BLaER1 treated with 17β-estradiol and CSF1 and Interleukin-3, amounts not matched to agents 10 nM and 100 nM (cell line): Measurements from ENCODE around the gene AHNAK.
"Not testable (repeated sequence)": the region's sequence is repeated elsewhere in the genome, so short reads cannot be mapped to it uniquely, and the experiment has no call there.

Experiments
- H3K27ac ChIP-seq, 11 experiments: shearing (Covaris generic); formaldehyde crosslinking; 2 replicates each; pipeline ENCODE4 v1.8.1; 2022
- H3K27me3 ChIP-seq, 11 experiments: shearing (Covaris generic); formaldehyde crosslinking; 2 replicates each; pipeline ENCODE4 v1.8.1; 2022
- H3K36me3 ChIP-seq, 11 experiments: shearing (Covaris generic); formaldehyde crosslinking; 2 replicates each; pipeline ENCODE4 v1.8.1; 2022
- H3K4me1 ChIP-seq, 10 experiments: shearing (Covaris generic); formaldehyde crosslinking; 2 replicates each; pipeline ENCODE4 v1.8.1; 2022
- H3K4me2 ChIP-seq, 11 experiments: shearing (Covaris generic); formaldehyde crosslinking; 2 replicates each; pipeline ENCODE4 v1.8.1; 2022
- H3K4me3 ChIP-seq, 10 experiments: shearing (Covaris generic); formaldehyde crosslinking; 2 replicates each; pipeline ENCODE4 v1.8.1; 2022
- H3K9ac ChIP-seq, 11 experiments: shearing (Covaris generic); formaldehyde crosslinking; 2 replicates each; pipeline ENCODE4 v1.8.1; 2022
- H3K9me3 ChIP-seq, 11 experiments: shearing (Covaris generic); formaldehyde crosslinking; replicated peaks in 1 of 11; 2 replicates each; pipeline ENCODE4 v1.8.1; 2022
- H4K20me1 ChIP-seq, 11 experiments: shearing (Covaris generic); formaldehyde crosslinking; 2 replicates each; pipeline ENCODE4 v1.8.1; 2022
- Cebpa-rat ChIP-seq, 11 experiments: shearing (Covaris generic); IDR thresholded peaks; 2 replicates each; pipeline ENCODE4 v1.8.1; 2022

Gene AHNAK

DNA sequence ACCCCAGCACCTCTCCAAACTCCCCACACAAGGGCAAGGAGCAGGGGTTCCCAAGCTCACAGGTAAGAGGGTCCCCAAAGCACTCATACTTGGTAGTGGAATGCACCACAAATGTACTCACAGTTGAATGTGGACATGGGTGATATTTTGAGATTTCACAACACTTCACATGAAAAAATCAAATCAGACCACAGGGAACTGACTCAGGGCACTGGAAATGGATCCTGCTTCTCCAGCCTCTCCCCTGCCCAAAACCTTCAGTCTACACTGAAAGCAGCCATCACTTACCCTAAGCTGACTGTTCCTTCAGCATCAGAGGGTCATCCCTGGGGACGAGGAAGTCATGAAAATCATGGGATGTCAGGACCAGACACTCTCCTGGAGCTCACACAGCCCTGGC lies 87.5 kb downstream of the AHNAK start:
- Histone ChIP-seq H3K36me3 (no peaks in the 10 kb centered on the region), H3K27me3 (no peaks in the 10 kb centered on the region), H4K20me1 (no peaks in the 10 kb centered on the region), H3K27ac (peak overlapping the region in 4 of 11 experiments; percentile 19 to 60 (median 38); a peak in 7 of 22 replicates), H3K4me3 (no peak overlapping the region), H3K4me2 (peak overlapping the region in 4 of 11 experiments; percentile 42 to 89 (median 74); a peak in 8 of 22 replicates), H3K9ac (peak overlapping the region in 1 of 11 experiments; percentile 11; a peak in 2 of 22 replicates), H3K4me1 (peaks cover 0 to 78% (median 7%) of the 10 kb centered on the region in 10 experiments; a peak in 10 of 20 replicates), H3K9me3 (peaks cover 0 to 8% (median 0%) of the 10 kb centered on the region in 11 experiments; a peak in 1 of 22 replicates)
- TF ChIP-seq Cebpa-rat (IDR thresholded peaks at IDR 0.05): peak in 2 of 11 experiments; percentile 15 to 33; a peak in 1 of 22 replicates

DNA sequence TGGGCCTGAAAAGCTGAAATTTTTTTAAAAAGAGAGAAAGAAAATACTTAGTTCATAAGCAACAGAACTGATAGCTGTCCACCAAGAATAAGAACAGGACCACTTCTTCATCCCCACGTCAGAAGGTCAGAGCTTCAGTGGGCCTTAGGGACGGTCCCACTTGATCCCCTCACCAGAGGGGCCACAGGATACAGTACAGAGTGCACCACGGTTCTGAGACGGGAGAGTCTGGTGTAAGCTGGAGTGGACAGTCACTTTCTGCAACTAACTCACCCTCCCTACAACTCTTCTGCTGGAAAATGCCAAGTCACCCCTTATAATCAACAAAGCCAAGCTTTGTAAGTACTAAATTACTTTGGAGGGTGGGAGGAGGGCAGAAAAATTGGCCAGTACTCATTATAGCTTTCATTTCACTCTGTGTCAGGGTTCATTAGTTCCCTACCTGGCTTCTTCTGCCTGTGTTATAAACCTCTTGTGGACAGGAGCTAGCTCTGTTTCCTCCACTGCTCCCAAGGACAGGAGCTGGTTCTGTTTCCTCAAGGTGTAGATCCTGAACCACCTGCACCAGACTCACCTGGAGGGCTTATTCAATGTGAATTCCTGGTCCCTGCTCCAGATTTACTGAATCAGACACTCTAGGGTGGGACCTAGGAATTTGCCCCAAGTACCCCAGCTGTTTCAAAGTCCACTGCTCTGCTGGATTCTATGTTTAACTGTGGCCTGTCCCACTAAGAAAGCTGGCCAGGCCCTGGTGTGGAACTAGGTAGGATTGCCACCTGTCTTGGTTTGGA lies 88.2 kb downstream of the AHNAK start:
- peaks cover 0 to 71% (median 7%) of the 10 kb centered on the region in 10 experiments; a peak in 10 of 20 replicates for H3K4me1 ChIP-seq
- peak overlapping the region in 4 of 11 experiments; percentile 42 to 89 (median 74); a peak in 8 of 22 replicates for H3K4me2 ChIP-seq
- H3K9ac ChIP-seq: peak overlapping the region in 1 of 11 experiments; percentile 13; a peak in 2 of 22 replicates
- no peak overlapping the region for H3K4me3 ChIP-seq
- H3K27ac ChIP-seq: peak overlapping the region in 4 of 11 experiments; percentile 19 to 60 (median 40); a peak in 7 of 22 replicates
- H3K9me3 ChIP-seq: peaks cover 0 to 8% (median 0%) of the 10 kb centered on the region in 11 experiments; a peak in 1 of 22 replicates
- H3K27me3 ChIP-seq: no peaks in the 10 kb centered on the region
- no peaks in the 10 kb centered on the region for H4K20me1 ChIP-seq
- H3K36me3 ChIP-seq: no peaks in the 10 kb centered on the region
- no peak for TF ChIP-seq Cebpa-rat (IDR thresholded peaks at IDR 0.05)

DNA sequence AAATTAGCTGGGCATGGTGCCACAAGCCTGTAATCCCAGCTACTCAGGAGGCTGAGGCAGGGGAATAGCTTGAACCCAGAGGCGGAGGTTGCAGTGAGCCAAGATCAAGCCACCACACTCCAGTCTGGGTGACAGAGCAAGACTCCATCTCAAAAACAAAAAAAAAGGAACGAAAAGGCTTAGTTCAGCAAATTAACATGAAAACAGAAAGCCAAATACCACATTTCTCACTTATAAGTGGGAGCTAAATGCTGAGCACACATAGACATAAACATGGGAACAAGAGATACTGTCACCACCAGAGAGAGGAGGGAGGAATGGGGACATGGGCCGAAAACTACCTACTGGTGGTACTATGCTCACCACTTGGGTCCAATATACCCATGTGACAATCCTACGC lies 89.1 kb downstream of the AHNAK start:
- Histone ChIP-seq H3K9ac (no peak overlapping the region), H3K9me3 (peaks cover 0 to 8% (median 0%) of the 10 kb centered on the region in 11 experiments; a peak in 1 of 22 replicates), H3K27ac (peak overlapping the region in 4 of 11 experiments; percentile 33 to 60 (median 44); a peak in 8 of 22 replicates), H3K36me3 (no peaks in the 10 kb centered on the region), H3K4me1 (peaks cover 0 to 62% (median 7%) of the 10 kb centered on the region in 10 experiments; a peak in 10 of 20 replicates), H3K4me2 (peak overlapping the region in 4 of 11 experiments; percentile 20 to 89 (median 74); a peak in 7 of 22 replicates), H3K27me3 (no peaks in the 10 kb centered on the region), H4K20me1 (no peaks in the 10 kb centered on the region), H3K4me3 (no peak overlapping the region)
- no peak for TF ChIP-seq Cebpa-rat (IDR thresholded peaks at IDR 0.05)

DNA sequence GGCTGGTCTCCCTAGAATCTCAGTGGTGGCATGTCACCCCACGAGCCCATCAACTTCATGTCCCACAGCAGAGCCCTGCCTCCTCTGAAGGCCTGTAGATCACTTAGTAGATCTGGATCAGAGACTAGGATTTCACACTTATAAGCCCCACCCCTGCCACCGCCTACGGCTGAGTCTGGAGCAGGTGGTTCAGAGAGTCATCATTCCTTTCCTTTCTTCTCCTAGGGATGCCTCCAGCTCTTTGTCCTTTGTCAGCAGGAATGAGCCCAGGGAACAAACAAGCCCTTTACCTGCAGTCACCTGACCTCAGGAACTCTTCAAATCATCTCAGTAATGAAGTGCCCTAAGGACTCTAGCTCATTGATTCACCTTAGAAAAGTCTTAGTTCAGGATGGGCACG lies 90.0 kb downstream of the AHNAK start:
- H3K27ac ChIP-seq: peak overlapping the region in 2 of 11 experiments; percentile 9 to 46; a peak in 3 of 22 replicates
- peak overlapping the region in 3 of 11 experiments; percentile 74 to 89 (median 75); a peak in 5 of 22 replicates for H3K4me2 ChIP-seq
- no peak overlapping the region for H3K4me3 ChIP-seq
- H4K20me1 ChIP-seq: no peaks in the 10 kb centered on the region
- H3K9me3 ChIP-seq: peaks cover 0 to 8% (median 0%) of the 10 kb centered on the region in 11 experiments; a peak in 1 of 22 replicates
- no peak for TF ChIP-seq Cebpa-rat (IDR thresholded peaks at IDR 0.05)
- H3K36me3 ChIP-seq: no peaks in the 10 kb centered on the region
- H3K4me1 ChIP-seq: peaks cover 0 to 54% (median 2%) of the 10 kb centered on the region in 10 experiments; a peak in 10 of 20 replicates
- no peaks in the 10 kb centered on the region for H3K27me3 ChIP-seq
- no peak overlapping the region for H3K9ac ChIP-seq

DNA sequence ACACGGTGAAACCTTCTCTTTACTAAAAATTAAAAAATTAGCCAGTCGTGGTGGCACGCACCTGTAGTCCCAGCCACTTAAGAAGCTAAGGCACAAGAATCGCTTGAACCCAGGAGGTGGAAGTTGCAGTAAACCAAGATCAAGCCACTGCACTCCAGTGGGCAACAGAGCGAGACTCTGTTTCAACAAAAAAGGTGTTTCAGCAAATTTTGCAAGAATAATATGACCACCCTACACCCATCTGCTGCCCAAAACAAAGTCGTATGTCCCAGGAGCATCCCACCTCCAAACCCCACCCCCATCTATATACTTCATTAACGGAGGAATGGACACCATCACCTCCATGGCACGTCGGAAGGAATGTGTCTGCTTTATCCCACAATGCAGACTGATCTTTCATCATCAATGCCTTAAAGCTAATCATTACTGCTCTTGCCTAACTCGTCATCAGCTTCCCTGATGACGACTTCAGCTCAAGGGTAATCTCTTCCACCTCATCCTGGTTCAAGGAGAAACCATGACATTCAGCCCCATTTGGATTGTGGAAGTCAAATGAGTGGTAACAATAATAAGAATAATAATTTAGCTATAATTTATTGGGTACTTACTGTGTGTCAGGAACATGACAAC lies 93.7 kb downstream of the AHNAK start:
- no peak for TF ChIP-seq Cebpa-rat (IDR thresholded peaks at IDR 0.05)
- Histone ChIP-seq H3K4me2 (no peak overlapping the region), H4K20me1 (no peaks in the 10 kb centered on the region), H3K36me3 (no peaks in the 10 kb centered on the region), H3K4me3 (no peak overlapping the region), H3K9ac (no peak overlapping the region), H3K4me1 (peaks cover 0 to 23% (median 0%) of the 10 kb centered on the region in 10 experiments; a peak in 8 of 20 replicates), H3K27ac (no peak overlapping the region), H3K9me3 (peaks cover 0 to 8% (median 0%) of the 10 kb centered on the region in 11 experiments; a peak in 1 of 22 replicates), H3K27me3 (no peaks in the 10 kb centered on the region)

DNA sequence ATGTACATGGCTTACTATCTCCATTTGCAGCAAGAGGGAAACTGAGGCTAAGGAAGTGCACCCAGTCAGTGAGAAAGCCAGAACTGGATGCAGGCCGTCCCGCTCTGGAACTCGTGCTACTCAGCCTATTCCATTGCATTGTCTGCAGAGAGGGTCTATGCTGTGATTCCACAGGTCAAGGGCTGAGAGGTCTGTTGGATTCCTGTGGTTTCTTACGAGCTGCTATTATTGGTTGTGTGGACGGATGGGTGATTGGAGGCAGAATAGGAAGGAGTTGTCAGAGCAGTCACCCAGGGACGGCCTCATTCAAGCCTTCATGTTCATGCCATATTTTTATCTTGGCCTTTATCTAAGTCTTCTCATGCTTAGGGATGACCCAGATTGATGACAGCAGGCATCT lies 94.3 kb downstream of the AHNAK start:
- Histone ChIP-seq H3K4me1 (peaks cover 0 to 17% (median 0%) of the 10 kb centered on the region in 10 experiments; a peak in 8 of 20 replicates), H3K27me3 (no peaks in the 10 kb centered on the region), H3K9ac (no peak overlapping the region), H3K9me3 (peaks cover 0 to 8% (median 0%) of the 10 kb centered on the region in 11 experiments; a peak in 1 of 22 replicates), H3K4me2 (no peak overlapping the region), H3K4me3 (no peak overlapping the region), H4K20me1 (no peaks in the 10 kb centered on the region), H3K36me3 (no peaks in the 10 kb centered on the region), H3K27ac (no peak overlapping the region)
- no peak for TF ChIP-seq Cebpa-rat (IDR thresholded peaks at IDR 0.05)

DNA sequence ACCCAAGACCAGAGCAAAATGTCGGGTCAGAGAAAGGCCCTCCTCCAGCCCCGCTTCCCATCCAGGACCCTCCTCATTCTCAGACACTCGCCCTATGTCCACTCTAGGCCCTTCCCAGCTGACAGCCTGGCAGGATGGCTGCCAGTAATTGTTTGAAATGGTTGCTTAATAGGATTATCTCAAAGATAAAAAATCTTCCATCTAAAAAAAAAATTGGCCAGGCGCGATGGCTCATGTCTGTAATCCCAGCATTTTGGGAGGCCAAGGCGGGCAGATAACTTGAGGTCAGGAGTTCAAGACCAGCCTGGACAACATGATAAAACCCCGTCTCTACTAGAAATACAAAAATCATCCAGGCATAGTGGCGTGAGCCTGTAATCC lies 95.4 kb downstream of the AHNAK start:
- H3K4me3 ChIP-seq: no peak overlapping the region
- no peak overlapping the region for H3K4me2 ChIP-seq
- H3K9me3 ChIP-seq: peaks cover 0 to 8% (median 0%) of the 10 kb centered on the region in 11 experiments; a peak in 1 of 22 replicates
- peaks cover 0 to 17% (median under 1%) of the 10 kb centered on the region in 10 experiments; a peak in 10 of 20 replicates for H3K4me1 ChIP-seq
- no peak overlapping the region for H3K27ac ChIP-seq
- no peak overlapping the region for H3K9ac ChIP-seq
- H3K27me3 ChIP-seq: no peaks in the 10 kb centered on the region
- no peaks in the 10 kb centered on the region for H4K20me1 ChIP-seq
- no peak for TF ChIP-seq Cebpa-rat (IDR thresholded peaks at IDR 0.05)
- no peaks in the 10 kb centered on the region for H3K36me3 ChIP-seq

DNA sequence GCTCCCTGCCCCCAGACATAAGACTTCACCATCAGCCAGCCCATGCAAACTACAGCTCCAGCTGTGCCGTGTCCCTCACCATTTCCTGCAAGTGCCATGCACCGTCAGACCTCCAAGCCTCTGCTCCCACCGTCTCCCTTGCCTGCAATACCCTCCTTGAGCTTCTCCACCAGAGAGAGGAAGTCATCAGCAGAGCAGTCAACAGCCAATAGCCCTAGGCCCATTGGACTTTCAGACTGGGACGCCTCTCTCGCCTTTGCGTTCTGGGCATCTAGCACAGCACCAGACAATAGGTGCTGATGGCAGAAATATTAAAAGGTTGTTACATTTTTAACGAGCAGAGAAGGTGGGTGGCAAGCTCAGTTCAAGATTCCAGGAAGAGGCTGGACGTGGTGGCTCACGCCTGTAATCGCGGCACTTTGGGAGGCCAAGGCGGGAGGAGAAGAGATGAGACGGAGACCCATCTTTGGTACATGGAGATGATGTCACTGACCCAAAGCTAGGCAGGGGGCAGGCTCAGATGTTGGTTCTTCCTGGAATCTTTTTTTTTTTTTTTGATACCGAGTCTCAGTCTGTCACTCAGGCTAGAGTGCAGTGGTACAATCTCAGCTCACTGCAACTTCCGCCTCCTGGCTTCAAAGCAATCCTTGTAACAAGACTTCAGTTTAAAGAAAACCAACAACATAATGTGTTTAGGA lies 95.9 kb downstream of the AHNAK start:
- Histone ChIP-seq H3K27me3 (peaks cover 0 to 4% (median 0%) of the 10 kb centered on the region in 11 experiments; a peak in 4 of 22 replicates), H3K9me3 (peaks cover 0 to 3% (median 0%) of the 10 kb centered on the region in 11 experiments; a peak in 1 of 22 replicates), H4K20me1 (no peaks in the 10 kb centered on the region), H3K9ac (no peak overlapping the region), H3K27ac (no peak overlapping the region), H3K4me1 (peaks cover 0 to 21% (median 3%) of the 10 kb centered on the region in 10 experiments; a peak in 10 of 20 replicates), H3K4me2 (no peak overlapping the region; a peak in 1 of 22 replicates), H3K4me3 (no peak overlapping the region), H3K36me3 (no peaks in the 10 kb centered on the region)
- no peak for TF ChIP-seq Cebpa-rat (IDR thresholded peaks at IDR 0.05)

DNA sequence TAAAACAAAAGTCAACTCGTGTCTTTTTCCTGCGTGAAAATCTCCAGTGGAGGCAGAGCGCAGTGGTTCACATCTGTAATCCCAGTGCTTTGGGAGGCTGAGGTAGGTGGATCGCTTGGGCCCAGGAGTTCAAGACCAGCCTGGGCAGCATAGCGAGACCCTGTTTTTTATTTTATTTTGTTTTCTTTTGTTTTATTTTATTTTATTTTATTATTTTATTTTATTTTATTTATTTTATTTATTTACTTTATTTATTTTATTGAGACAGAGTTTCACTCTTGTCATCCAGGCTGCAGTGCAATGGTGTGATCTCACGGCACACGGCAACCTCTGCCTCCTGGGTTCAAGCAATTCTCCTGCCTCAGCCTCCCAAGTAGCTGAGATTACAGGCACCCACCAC lies 96.7 kb downstream of the AHNAK start:
- not testable (repeated sequence) for H3K9ac ChIP-seq, H3K27ac ChIP-seq

More for the DNA sequence above, 96.7 kb downstream of the AHNAK start:
- H4K20me1 ChIP-seq, H3K9me3 ChIP-seq, H3K4me3 ChIP-seq, H3K4me2 ChIP-seq, H3K36me3 ChIP-seq: not testable (repeated sequence)
- peaks cover 0 to 12% (median 6%) of the 10 kb centered on the region in 11 experiments; a peak in 15 of 22 replicates for H3K27me3 ChIP-seq
- peaks cover 0 to 28% (median 9%) of the 10 kb centered on the region in 10 experiments; a peak in 14 of 20 replicates for H3K4me1 ChIP-seq
